IPS-15b (cell line): ENCODE results near the gene ARHGAP19.
"Not testable (repeated sequence)": the region's sequence is repeated elsewhere in the genome, so short reads cannot be mapped to it uniquely, and the experiment has no call there.

Experiments used
- H3K27me3 ChIP-seq: one replicate; pipeline ENCODE4 v1.6.1; 2013; ENCODE audit warnings: low read length; ENCODE audit not compliant: control insufficient read depth, insufficient read depth
- H3K36me3 ChIP-seq: one replicate; pipeline ENCODE4 v1.6.1; 2013; ENCODE audit warnings: low read length; ENCODE audit not compliant: control insufficient read depth, insufficient read depth
- H3K4me1 ChIP-seq: one replicate; pipeline ENCODE4 v1.6.1; 2013; ENCODE audit warnings: mild to moderate bottlenecking, low read length; ENCODE audit not compliant: control insufficient read depth, insufficient read depth
- H3K4me3 ChIP-seq: one replicate; pipeline ENCODE4 v1.5.1; 2013; ENCODE audit warnings: low read depth, low read length
- H3K9ac ChIP-seq: one replicate; pipeline ENCODE4 v1.6.1; 2013; ENCODE audit warnings: low read depth, mild to moderate bottlenecking, low read length
- H3K9me3 ChIP-seq: one replicate; pipeline ENCODE4 v1.6.1; 2013; ENCODE audit warnings: mild to moderate bottlenecking, low read length; ENCODE audit not compliant: control insufficient read depth, insufficient read depth

The ARHGAP19 gene

DNA sequence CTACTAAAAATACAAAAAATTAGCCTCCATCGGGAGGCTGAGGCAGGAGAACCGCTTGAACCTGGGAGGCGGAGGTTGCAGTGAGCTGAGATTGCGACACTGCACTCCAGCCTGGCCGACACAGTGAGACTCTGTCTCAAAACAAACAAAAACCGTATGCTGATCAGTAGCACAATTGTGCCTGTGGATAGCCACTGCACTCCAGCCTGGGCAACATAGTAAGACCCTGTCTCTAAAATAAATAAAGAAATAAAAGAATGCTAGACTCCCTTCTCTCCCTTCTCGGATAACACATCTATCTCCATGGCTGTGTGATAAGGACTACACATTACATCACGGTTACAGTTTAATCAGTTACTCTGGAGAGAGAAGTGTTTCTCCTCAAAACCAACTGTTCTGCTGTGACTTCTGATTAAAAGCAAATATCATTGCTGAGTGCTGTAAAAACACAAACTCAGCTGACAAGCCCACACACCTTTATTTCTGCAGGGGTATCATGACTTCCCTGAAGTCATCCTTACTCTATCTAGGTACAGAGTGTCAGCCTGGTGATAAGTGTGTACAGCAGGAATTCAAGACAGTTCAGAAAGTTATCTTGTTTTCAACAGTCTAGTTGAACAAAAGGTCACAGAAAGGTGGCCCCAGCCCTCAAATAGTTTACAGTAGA lies 5.3 kb upstream of the ARHGAP19 start:
- Histone ChIP-seq H3K9ac (no peak overlapping the region), H3K4me3 (no peak overlapping the region), H3K9me3 (no peaks in the 10 kb centered on the region), H3K27me3 (no peaks in the 10 kb centered on the region), H3K36me3 (no peaks in the 10 kb centered on the region), H3K4me1 (no peaks in the 10 kb centered on the region)

DNA sequence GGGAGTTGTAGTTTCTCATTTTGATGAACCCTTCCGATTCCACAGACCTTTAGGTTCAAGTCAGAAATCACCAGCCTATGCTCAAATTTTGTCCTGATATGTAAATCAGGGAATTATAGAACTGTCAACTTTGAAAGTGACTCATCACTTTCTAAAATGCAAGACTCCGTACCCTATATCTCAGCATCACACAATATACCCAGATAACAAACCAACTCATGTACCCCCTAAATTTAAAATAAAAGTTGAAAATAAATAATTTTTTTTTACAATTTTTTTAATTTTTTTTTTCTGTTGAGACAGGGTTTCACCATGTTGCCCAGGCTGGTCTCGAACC lies 393 bp upstream of the ARHGAP19 start:
- no peaks in the 10 kb centered on the region for H3K9me3 ChIP-seq
- H3K4me3 ChIP-seq, result no peak overlapping the region
- H3K36me3 ChIP-seq, result no peaks in the 10 kb centered on the region
- H3K27me3 ChIP-seq, result no peaks in the 10 kb centered on the region
- no peak overlapping the region for H3K9ac ChIP-seq
- H3K4me1 ChIP-seq, result no peaks in the 10 kb centered on the region

DNA sequence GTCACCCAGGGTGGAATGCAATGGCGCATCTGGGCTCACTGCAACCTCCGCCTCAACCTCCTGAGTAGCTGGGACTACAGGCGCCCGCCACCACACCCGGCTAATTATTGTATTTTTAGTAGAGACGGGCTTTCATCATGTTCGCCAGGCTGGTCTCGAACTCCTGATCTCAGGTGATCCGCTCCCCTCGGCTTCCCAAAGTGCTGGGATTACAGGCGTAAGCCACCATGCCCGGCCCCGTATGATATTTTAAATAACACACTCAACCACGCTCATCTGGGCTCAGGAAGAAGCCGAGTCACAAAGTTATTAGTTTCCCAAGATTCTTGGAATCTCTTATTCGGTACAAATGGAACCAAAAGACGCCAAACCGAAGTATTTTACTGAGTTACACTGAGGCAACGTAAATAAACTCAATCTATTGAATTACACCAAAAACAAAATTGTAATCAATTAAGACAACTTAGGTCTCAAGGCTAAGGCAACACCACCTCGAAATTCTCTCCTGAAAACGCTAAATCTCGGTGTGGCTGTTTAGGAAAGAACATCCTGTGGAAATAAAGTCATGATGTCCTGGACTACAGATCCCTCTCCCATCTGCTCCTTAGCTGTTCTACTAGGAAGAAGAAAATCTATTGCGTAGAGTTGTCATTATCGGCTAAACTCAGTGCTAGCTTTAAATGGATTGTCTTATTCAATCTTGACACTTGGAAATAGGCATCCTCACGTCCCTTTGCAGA lies 910 bp downstream of the ARHGAP19 start:
- H3K9me3 ChIP-seq, result no peaks in the 10 kb centered on the region
- H3K4me3 ChIP-seq, result peak overlapping the region; percentile 71
- H3K27me3 ChIP-seq, result no peaks in the 10 kb centered on the region
- H3K4me1 ChIP-seq, result no peaks in the 10 kb centered on the region
- H3K36me3 ChIP-seq, result no peaks in the 10 kb centered on the region
- H3K9ac ChIP-seq, result peak overlapping the region; percentile 47

DNA sequence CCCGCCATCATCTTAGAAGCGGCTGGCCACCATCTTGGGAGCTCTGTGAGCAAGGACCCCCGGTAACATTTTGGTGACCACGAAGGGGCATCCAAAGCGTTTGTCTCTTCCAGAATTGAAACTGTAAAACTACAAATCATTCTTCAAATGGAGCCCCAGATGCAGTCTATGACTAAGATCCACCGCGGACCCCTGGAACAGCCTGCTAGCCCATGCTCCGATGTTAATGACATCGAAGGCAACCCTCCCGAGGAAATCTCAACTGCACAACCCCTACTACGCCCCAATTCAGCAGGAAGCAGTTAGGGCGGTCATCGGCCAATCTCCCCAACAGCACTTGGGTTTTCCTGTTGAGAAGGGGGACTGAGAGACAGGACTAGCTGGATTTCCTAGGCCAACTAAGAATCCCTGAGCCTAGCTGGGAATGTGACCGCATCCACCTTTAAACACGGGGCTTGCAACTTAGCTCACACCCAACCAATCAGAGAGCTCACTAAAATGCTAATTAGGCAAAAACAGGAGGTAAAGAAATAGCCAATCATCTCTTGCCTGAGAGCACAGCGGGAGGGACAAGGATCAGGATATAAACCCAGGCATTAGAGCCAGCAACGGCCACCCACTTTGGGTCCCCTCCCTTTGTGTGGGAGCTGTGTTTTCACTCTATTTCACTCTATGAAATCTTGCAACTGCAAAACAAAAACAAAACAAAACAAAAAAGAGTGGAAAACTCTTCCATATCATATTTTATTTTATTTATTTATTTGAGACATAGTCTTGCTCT lies 1.7 kb downstream of the ARHGAP19 start:
- H3K27me3 ChIP-seq, H3K9me3 ChIP-seq, H3K4me1 ChIP-seq, H3K36me3 ChIP-seq, H3K9ac ChIP-seq: not testable (repeated sequence)
- H3K4me3 ChIP-seq, result peak overlapping the region; percentile 71

DNA sequence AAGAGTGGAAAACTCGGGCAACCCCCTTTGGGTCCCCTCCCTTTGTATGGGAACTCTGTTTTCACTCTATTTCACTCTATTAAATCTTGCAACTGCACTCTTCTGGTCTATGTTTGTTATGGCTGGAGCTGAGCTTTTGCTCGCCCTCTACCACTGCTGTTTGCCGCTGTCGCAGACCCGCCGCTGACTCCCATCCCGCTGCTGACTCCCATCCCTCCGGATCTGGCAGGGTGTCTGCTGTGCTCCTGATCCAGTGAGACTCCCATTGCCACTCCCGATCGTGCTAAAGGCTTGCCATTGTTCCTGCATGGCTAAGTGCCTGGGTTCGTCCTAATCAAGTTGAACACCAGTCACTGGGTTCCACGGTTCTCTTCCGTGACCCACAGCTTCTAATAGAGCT lies 2.4 kb downstream of the ARHGAP19 start:
- not testable (repeated sequence) for H3K9ac ChIP-seq, H3K36me3 ChIP-seq, H3K9me3 ChIP-seq, H3K27me3 ChIP-seq, H3K4me3 ChIP-seq, H3K4me1 ChIP-seq

DNA sequence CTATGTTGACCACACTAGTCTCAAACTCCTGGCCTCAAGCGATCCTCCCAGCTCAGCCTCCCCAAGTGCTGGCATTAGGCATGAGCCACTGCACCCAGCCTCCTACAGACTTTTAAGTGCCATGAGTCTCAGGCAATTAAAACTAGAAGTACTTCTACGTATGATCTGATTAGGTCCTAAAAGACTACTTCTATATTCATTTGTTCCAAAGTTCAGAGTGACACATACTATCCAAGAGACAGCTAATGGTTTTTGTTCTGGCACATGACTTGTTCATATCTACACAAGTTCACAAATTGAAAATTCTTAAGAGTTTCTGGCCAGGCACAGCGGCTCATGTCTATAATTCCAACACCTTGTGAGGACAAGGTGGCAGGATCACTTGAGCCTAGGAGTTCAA lies 11.7 kb downstream of the ARHGAP19 start:
- Histone ChIP-seq H3K36me3 (no peaks in the 10 kb centered on the region), H3K27me3 (no peaks in the 10 kb centered on the region), H3K9ac (no peak overlapping the region), H3K4me1 (no peaks in the 10 kb centered on the region), H3K9me3 (no peaks in the 10 kb centered on the region), H3K4me3 (no peak overlapping the region)

DNA sequence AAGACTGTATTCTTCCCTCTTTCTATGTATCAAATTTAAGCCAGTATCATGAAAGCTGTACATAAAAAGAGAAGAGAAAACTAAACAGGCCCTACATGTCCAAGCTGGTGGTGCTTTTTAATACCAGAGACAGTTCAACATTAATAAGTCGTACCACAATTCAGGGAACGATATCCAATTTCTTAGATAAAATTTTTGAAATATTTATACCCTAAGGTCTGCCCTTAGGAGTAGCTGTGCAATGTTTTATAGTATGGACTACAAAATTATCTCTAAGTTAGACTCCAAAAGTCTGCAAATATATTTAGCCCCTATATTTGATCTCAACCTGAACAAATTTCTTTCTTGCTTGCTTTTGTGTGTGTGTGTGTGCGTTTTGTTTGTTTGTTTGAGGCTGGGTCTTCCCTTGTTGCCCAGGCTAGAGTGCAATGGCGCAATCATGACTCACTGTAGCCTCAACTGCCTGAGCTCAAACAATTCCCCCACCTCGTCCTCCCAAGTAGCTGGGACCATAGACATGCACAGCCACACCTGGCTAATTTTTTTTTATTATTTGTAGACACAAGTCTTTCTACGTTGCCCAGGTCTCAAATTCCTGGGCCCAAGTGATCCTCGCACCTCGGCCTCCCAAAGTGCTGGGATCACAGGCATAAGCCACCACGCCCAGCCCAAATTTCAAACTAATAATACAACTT lies 13.2 kb downstream of the ARHGAP19 start:
- Histone ChIP-seq H3K9ac (no peak overlapping the region), H3K9me3 (no peaks in the 10 kb centered on the region), H3K4me1 (no peaks in the 10 kb centered on the region), H3K4me3 (no peak overlapping the region), H3K36me3 (no peaks in the 10 kb centered on the region), H3K27me3 (no peaks in the 10 kb centered on the region)

DNA sequence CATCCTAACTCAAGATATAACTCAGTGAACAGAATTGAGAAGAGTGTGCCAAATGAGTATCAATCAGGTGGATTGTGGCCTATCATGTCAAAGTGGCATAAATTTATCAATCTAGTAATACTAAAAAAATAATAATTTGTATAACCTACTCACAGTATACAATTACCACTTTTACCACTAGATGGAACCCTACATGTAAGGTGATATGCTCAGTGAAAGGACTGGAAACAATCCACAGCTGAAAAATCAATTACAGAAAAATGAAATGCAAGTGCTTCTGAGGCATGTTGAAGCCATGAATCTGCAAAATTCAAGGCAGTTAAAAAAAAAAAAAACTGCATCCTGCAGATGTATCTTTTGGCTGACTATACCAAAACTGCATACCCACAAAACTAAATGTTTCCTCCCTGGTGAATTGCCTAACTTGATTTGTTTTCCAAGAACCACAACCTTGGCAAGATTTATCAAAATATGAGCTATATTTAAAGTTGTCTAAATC lies 13.9 kb downstream of the ARHGAP19 start:
- Histone ChIP-seq H3K9me3 (no peaks in the 10 kb centered on the region), H3K36me3 (no peaks in the 10 kb centered on the region), H3K4me3 (no peak overlapping the region), H3K4me1 (no peaks in the 10 kb centered on the region), H3K27me3 (no peaks in the 10 kb centered on the region), H3K9ac (no peak overlapping the region)

DNA sequence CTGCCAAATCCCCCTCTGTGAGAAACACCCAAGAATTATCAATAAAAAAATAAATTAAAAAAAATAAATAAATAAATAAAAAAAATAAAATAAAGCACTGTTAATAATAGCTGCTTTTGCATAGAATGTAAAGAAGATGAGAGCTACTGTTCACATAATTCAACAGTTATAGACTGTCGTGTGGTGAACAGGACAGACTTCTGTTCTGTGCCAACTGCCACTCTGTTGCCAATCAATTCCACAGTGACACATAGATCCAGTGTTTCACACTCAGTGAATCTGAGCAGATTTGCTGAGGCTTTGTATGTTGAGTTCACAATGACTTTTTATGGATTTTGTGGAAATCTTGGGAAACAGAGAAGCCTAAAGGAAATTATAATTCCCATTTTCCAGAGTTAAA lies 14.9 kb downstream of the ARHGAP19 start:
- Histone ChIP-seq H3K4me3 (no peak overlapping the region), H3K27me3 (no peaks in the 10 kb centered on the region), H3K9me3 (no peaks in the 10 kb centered on the region), H3K4me1 (no peaks in the 10 kb centered on the region), H3K36me3 (no peaks in the 10 kb centered on the region), H3K9ac (no peak overlapping the region)

DNA sequence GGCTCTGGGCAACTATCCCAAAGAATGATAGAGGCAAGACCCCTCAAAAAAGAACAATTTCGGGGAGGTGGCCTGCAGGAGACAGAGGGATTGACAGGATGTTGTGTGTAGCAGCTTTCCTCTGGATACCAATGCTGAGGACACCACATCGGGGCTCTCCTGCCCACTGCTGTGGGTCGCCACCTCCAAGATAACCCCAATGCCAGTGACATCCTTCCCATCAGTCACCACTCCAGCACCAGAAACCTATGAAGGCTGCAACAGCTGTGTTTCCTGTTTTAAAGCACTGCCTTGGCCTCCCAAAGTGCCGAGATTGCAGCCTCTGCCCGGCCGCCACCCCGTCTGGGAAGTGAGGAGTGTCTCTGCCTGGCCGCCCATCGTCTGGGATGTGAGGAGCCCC lies 17.6 kb downstream of the ARHGAP19 start:
- no peaks in the 10 kb centered on the region for H3K36me3 ChIP-seq
- H3K27me3 ChIP-seq, result no peaks in the 10 kb centered on the region
- no peaks in the 10 kb centered on the region for H3K4me1 ChIP-seq
- H3K9me3 ChIP-seq, result no peaks in the 10 kb centered on the region
- no peak overlapping the region for H3K9ac ChIP-seq
- H3K4me3 ChIP-seq, result no peak overlapping the region

DNA sequence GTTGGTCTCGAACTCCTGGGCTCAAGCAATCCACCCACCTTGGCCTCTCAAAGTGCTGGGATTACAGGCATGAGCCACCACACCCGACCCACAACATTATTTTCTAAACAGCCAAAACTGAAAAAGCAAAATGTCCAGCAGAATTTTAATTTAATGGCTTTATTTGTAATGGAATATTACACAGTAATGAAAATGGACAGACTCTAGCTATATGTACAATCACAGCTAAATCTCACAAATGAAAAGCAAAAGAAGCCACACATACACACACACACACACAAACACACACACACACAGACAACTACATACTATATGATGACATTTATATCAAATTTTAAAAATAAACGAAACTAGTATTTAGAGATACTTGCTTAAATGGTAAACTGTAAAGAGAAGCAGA lies 18.7 kb downstream of the ARHGAP19 start:
- Histone ChIP-seq H3K36me3 (no peaks in the 10 kb centered on the region), H3K27me3 (no peaks in the 10 kb centered on the region), H3K4me3 (no peak overlapping the region), H3K4me1 (no peaks in the 10 kb centered on the region), H3K9ac (no peak overlapping the region), H3K9me3 (no peaks in the 10 kb centered on the region)
